GM21381 (cell line): ENCODE measurements around the gene RINL.
"Not testable (repeated sequence)": the region's sequence is repeated elsewhere in the genome, so short reads cannot be mapped to it uniquely, and the experiment has no call there.

Experiments
- ATAC-seq: cut with Tn5 transposase; IDR thresholded peaks from one replicate; pipeline ENCODE4 v1.9.1; 2021; ENCODE audit warnings: mild to moderate bottlenecking, moderate library complexity; ENCODE audit not compliant: unreplicated experiment

RINL gene

DNA sequence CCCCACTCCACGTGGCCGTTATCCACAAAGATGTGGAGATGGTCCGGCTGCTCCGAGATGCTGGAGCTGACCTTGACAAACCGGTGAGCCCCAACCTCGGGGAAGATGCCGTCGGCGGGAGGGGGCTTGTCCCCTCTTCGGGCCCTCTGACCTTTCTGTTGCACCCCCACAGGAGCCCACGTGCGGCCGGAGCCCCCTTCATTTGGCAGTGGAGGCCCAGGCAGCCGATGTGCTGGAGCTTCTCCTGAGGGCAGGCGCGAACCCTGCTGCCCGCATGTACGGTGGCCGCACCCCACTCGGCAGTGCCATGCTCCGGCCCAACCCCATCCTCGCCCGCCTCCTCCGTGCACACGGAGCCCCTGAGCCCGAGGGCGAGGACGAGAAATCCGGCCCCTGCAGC, 29.2 kb upstream of the RINL start:
- no peak for ATAC-seq

DNA sequence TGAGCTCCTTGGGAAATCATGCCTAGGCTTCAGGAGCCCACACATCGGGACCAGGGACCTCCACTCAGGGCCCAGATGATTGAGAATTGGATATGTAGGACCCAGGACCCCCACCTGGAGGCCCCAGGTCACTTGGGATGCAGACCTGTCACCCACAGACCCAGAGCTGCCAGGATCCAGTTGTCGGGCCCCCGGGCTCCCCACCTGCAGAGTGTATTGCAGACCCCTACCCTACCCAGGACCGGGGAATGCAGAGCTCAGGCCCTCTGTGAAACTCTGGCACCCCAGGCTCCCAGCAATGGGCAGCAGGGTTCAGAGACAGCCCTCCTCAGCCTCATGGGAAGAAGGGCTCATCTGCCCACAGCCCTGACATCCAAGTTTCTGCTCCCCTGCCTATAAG, 27.5 kb upstream of the RINL start:
- ATAC-seq = no peak

DNA sequence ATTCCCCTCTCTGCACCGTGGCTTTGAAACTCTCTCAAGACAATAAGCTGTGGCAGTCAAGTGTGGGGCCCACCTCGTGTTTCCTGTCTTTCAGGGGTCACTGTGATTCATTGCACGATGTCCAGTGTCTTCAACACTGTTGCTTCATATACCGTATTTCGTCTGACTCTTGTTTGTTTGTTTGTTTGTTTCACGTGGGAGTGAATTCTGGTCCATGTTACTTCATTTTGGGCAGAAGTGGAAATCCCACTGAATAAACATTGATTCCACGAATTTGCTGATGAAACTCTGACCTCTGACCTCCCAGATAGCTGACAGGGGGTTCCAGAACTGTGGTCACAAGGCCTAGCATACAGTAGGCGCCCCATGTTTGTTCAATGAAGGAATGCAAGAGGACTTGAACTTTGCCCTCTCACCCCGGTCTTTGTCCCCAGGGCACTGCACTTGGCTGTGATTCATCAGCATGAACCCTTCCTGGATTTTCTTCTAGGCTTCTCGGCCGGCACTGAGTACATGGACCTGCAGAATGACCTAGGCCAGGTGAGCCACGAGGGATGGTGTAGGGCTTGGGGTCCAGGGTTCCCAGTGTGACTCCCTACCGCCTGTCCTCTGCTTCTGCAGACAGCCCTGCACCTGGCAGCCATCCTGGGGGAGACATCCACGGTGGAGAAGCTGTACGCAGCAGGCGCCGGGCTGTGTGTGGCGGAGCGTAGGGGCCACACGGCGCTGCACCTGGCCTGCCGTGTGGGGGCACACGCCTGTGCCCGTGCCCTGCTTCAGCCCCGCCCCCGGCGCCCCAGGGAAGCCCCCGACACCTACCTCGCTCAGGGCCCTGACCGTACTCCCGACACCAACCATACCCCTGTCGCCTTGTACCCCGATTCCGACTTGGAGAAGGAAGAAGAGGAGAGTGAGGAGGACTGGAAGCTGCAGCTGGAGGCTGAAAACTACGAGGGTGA, 26.8 kb upstream of the RINL start:
- ATAC-seq = no peak

- no peak for ATAC-seq
Measured at GRCh38 chr19:38901683-38902082, 23.6 kb upstream of the RINL start.

GRCh38 chr19:38900743-38901190, 22.7 kb upstream of the RINL start:
- no peak for ATAC-seq

GRCh38 chr19:38900202-38900629, 22.1 kb upstream of the RINL start:
- ATAC-seq = no peak

- ATAC-seq = peak; percentile 89
Measured at GRCh38 chr19:38899447-38900201, 21.5 kb upstream of the RINL start, which contains the start of the genes NFKBIB and SIRT2. Gene NFKBIB (plus strand): TSS chr19:38899969. CDS start chr19:38900033, 64 bp downstream. Gene SIRT2 (minus strand): TSS chr19:38899618. CDS start chr19:38899521, 97 bp downstream.

- ATAC-seq = peak; percentile 1
Measured at GRCh38 chr19:38898788-38899446, 20.8 kb upstream of the RINL start.

DNA sequence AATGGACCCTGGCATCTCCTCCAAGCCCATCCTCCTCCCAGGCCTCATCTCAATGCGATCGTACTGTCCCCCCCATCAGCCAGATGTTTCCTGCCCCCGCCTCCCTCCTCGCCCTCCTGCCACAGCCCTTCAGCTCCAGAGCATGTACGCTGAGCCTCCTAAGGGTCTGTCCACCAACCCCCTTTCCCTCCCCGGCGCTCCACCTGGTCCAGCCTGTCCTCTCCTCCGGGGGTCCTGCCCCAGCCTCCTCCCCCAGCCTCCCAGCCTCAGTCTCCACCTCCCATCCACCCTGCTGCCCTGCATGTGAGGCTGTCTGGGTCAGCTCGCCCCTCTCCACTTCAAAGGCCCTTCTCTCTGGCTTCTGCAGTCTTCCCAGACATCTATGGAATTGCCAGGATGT, 16.9 kb upstream of the RINL start:
- no peak for ATAC-seq

- no peak for ATAC-seq
Measured at GRCh38 chr19:38893341-38893771, 15.3 kb upstream of the RINL start.

GRCh38 chr19:38892841-38893240, 14.8 kb upstream of the RINL start:
- no peak for ATAC-seq

GRCh38 chr19:38891771-38892170, 13.7 kb upstream of the RINL start:
- ATAC-seq = no peak

DNA sequence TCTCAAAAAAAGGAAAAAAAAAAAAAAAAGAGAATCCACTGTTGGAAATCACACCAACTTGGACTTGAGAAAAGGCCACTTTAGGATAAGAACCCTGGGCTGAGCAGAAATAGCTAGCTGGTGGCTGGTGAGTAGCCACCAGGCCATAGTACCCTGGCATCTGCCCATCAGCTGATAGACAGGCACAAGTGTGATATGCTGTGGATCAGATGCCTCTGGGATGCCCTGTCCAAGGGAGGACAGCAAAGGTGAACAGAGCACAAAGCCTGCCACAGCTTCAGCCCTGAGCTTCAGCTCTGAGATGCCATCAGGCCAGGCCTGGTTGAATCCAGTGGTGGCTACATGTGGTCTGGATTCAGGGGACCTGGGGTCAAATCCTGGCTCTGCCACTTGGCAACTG, 12.6 kb upstream of the RINL start:
- no peak for ATAC-seq

GRCh38 chr19:38889803-38890202, 11.7 kb upstream of the RINL start:
- ATAC-seq = no peak

DNA sequence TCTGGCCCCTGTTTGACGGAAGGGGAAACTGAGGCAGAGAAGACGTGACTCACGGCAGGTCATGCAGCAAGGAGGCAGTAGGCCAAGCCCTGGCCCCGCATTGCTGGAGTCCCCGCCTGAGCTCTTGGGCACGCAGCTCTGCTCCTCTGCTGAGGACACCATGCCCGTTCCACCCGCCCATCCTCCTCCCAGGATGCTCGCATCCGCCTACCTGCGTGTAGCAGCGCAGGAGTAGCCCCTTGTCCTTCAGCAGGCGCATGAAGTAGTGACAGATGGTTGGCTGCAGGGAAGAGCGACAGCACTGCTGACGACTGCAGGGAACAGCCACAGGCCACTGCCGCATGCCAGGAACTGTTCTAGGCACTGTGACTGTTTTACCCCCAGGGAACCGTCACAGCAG, 10.8 kb upstream of the RINL start:
- no peak for ATAC-seq

GRCh38 chr19:38884691-38885090, 6.6 kb upstream of the RINL start:
- ATAC-seq = not testable (repeated sequence)

DNA sequence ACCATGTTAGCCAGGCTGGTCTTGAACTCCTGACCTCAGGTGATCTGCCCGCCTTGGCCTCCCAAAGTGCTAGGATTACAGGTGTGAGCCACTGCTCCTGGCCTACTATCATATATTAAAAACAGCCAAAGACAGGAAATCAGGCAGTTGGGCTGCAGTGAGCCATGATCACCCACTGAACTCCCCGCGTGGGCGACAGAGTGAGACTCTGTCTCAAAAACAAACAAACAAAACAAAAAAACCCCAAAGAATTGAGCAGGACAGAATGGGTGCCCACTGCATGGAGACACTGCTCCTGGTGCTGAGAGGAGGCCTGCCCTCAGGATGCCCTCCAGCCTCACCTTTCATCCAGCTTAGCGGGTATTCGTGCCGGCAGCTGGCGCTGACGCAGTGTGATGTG, 5.2 kb upstream of the RINL start:
- no peak for ATAC-seq

DNA sequence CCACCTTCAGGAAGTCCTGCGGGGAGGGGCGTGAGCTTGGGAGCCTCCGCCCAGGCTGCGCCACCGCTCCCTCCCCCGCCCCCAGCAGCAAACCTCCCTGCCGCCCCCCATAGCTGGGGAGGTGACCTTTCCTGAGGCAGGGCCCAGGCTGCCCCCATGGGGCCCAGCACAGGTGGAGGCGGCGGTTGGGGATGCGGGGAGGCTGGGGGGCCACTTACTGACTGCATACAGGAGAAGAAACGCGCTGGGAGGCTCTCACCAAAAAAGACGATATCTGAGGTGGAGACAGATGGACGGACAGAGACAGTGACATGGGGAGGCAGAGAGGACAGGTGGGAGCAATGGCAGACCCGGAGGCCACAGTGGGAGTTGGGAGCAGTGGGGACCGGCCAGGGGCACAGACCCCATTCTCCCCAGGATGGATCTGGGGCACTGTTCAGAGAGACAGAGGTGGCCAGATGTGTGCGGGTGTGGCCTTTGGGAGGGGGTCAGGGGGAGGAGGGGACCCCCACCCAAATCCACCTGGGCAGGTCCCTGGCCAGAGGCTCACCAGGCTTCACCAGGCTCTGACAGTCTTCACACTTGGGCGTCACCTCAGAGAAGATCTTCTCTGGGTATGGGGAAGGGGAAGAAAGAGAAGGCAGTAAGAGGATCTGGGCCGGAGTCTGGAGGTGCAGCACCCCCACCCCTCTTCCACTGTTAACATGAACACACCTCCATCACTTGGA, 3.0 kb upstream of the RINL start:
- no peak for ATAC-seq

GRCh38 chr19:38880076-38880881, 2.2 kb upstream of the RINL start:
- no peak for ATAC-seq

GRCh38 chr19:38879400-38879751, 1.3 kb upstream of the RINL start:
- no peak for ATAC-seq
